Muscle layer of duodenum (tissue), 2 donors: Measurements from ENCODE around the gene S100A6.
"Not testable (repeated sequence)": the region's sequence is repeated elsewhere in the genome, so short reads cannot be mapped to it uniquely, and the experiment has no call there.

Experiments
- H3K27ac ChIP-seq: one replicate; pipeline ENCODE4 v1.7.0; 2013; ENCODE audit warnings: mild to moderate bottlenecking, low read length
- H3K27me3 ChIP-seq: one replicate; pipeline ENCODE4 v1.7.0; 2013; ENCODE audit warnings: low read depth, mild to moderate bottlenecking, control low read depth, low read length
- H3K36me3 ChIP-seq, 2 donors: one replicate each; pipeline ENCODE4 v1.7.0; 2013; ENCODE audit warnings: low read length in 2 of 2, control low read depth in 1 of 2, mild to moderate bottlenecking in 1 of 2; ENCODE audit not compliant: insufficient read depth in 2 of 2, control insufficient read depth in 1 of 2
- H3K4me1 ChIP-seq, 2 donors: one replicate each; pipeline ENCODE4 v1.7.0; 2013; ENCODE audit warnings: low read length in 2 of 2, mild to moderate bottlenecking in 2 of 2, control low read depth in 1 of 2, moderate library complexity in 1 of 2; ENCODE audit not compliant: insufficient read depth in 2 of 2, control insufficient read depth in 1 of 2
- H3K4me3 ChIP-seq, 2 donors: one replicate each; pipeline ENCODE4 v1.7.0; 2013; ENCODE audit warnings: low read length in 2 of 2, low read depth in 1 of 2, mild to moderate bottlenecking in 1 of 2
- H3K9me3 ChIP-seq, 2 donors: one replicate each; pipeline ENCODE4 v1.7.0; 2013; ENCODE audit warnings: low read length in 2 of 2, control low read depth in 1 of 2, mild to moderate bottlenecking in 1 of 2; ENCODE audit not compliant: control insufficient read depth in 1 of 2
- donor health status: healthy.

S100A6 gene

DNA sequence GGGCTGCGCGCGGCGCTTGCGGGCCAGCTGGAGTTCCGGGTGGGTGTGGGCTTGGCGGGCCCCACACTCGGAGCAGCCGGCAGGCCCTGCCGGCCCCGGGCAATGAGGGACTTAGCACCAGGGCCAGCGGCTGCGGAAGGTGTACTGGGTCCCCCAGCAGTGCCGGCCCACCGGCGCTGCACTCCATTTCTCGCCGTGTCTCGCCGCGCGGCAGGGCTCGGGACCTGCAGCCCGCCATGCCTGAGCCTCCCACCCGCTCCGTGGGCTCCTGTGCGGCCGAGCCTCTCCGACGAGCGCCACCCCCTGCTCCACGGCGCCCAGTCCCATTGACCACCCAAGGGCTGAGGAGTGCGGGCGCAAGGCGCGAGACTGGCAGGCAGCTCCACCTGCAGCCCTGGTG, 14.0 kb downstream of the S100A6 start:
- H3K9me3 ChIP-seq, H3K36me3 ChIP-seq, H3K27me3 ChIP-seq, H3K4me1 ChIP-seq, H3K27ac ChIP-seq, H3K4me3 ChIP-seq: not testable (repeated sequence)

GRCh38 chr1:153520818-153521476, 14.8 kb downstream of the S100A6 start:
- Histone ChIP-seq H3K4me1 (no peaks in the 10 kb centered on the region), H3K4me3 (no peak overlapping the region), H3K36me3 (no peaks in the 10 kb centered on the region), H3K27me3 (no peaks in the 10 kb centered on the region), H3K9me3 (no peaks in the 10 kb centered on the region), H3K27ac (peak overlapping the region; percentile 45)

DNA sequence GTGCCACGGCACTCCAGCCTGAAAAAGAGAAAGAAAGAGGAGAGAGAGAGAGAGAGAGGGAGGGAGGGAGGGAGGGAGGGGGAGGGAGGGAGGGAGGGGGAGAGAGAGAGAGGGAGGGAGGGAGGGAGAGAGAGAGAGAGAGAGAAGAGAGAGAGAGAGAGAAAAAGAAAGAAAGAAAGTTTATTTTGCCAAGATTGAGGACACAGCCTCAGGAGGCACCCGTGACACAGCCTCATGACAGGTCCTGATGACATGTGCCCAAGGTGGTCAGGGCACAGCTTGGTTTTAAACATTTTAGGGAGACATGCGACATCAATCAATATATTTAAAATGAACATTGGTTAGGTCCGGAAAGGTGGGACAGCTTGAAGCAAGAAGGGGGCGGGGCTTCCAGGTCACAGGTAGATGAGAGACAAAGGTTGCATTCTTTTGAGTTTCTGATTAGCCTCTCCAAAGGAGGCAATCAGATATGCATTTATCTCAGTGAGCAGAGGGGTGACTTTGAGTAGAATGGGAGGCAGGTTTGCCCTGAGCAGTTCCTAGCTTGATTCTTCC, 15.6 kb downstream of the S100A6 start:
- not testable (repeated sequence) for H3K9me3 ChIP-seq, H3K36me3 ChIP-seq, H3K4me1 ChIP-seq, H3K27me3 ChIP-seq, H3K4me3 ChIP-seq
- H3K27ac ChIP-seq, result peak overlapping the region; percentile 45

GRCh38 chr1:153519242-153519641, 16.5 kb downstream of the S100A6 start:
- no peaks in the 10 kb centered on the region for H3K27me3 ChIP-seq
- H3K4me3 ChIP-seq, result no peak overlapping the region
- H3K9me3 ChIP-seq, result no peaks in the 10 kb centered on the region
- no peak overlapping the region for H3K27ac ChIP-seq
- H3K36me3 ChIP-seq, result no peaks in the 10 kb centered on the region
- H3K4me1 ChIP-seq, result no peaks in the 10 kb centered on the region

DNA sequence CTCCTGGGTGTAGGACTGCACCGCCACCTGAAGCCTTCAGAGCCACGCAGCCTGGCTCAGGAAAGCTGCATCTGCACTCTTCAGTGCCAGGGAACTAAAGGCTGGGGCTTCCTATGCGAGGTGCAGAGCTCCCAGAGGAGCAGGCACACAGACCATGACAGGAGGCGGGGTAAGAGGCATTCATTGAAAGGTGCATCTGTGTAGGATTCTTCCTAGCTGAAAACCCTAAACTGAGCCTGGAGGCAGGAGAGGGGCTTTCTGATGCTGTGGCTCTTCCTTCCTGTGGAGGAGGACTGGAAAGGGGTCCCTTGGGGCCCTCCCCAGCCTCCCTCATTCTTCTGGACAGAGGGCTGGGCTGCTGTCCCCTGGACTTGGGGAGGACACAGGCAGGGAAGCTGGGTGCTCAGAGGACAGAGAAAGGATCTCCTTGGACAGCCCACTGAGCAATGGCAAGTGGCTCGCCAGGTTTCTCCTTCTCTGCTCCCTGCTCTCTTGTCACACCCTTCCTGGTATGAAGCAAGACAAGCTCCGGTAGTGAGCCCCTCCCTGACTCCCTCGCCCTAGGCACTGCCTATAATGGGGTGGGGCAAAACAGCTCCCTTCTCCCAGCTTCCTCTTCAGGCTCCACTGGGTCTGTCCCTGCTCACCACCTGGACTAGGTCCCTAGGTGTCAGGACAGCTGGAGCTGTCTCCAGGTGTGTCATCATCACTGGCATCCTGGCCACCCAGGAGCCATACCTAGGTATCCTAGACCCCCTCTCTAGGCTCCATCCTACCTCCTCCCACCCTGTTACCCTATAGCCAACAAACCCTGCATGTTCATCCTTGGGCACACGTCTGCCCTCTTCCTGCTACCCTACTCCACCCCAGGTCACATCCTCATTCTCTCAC, 20.0 kb downstream of the S100A6 start:
- peak overlapping the region; percentile 84 for H3K27ac ChIP-seq
- H3K4me1 ChIP-seq, result no peaks in the 10 kb centered on the region
- no peaks in the 10 kb centered on the region for H3K36me3 ChIP-seq
- H3K9me3 ChIP-seq, result no peaks in the 10 kb centered on the region
- no peaks in the 10 kb centered on the region for H3K27me3 ChIP-seq
- no peak overlapping the region for H3K4me3 ChIP-seq

- Histone ChIP-seq H3K27ac (no peak overlapping the region), H3K36me3 (no peaks in the 10 kb centered on the region), H3K4me3 (no peak overlapping the region), H3K4me1 (no peaks in the 10 kb centered on the region), H3K27me3 (no peaks in the 10 kb centered on the region), H3K9me3 (no peaks in the 10 kb centered on the region)
Measured at GRCh38 chr1:153513666-153514065, 22.1 kb downstream of the S100A6 start.

DNA sequence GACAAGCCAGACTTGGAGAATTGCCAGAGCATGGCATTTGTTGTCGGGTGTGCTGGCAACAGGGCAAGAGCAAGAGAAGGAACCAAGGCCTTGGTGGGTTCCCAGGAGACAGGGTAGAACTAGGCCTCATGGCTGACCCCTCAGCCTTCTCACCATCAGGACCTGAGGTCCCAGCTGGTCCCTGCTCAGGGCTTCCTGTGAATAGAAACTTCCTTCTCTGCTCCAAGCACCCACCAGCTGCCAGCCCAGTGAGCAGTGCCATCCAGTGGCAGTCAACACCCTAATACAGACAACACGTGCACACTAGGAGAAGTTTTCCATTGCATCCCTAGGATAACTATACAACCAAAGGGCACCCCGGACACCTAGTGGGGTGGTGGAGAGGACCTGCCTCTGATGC, 22.8 kb downstream of the S100A6 start:
- no peak overlapping the region for H3K4me3 ChIP-seq
- H3K27me3 ChIP-seq, result no peaks in the 10 kb centered on the region
- H3K36me3 ChIP-seq, result no peaks in the 10 kb centered on the region
- no peak overlapping the region for H3K27ac ChIP-seq
- no peaks in the 10 kb centered on the region for H3K4me1 ChIP-seq
- H3K9me3 ChIP-seq, result no peaks in the 10 kb centered on the region

DNA sequence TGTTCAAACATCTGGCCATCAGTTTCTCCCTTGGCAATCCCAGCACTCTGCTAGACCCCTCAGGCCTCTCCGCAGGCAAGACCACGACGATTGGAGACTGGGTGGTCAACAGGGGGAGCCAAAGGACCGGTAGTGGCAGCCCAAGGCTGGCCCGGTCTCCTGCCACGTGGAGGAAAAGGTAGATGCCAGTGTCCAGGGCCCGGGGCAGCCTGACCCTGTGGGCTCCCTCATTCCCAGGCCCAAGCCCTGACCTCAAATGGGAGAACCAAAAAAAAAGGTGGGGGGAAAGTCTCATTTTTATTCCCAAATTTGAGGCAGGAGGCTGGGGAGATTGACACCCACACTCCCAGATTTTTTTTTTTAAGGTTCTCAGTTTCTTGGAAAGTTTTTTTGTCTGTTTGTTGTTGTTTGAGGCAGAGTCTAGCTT, 24.8 kb downstream of the S100A6 start:
- H3K4me3 ChIP-seq, result no peak overlapping the region

DNA sequence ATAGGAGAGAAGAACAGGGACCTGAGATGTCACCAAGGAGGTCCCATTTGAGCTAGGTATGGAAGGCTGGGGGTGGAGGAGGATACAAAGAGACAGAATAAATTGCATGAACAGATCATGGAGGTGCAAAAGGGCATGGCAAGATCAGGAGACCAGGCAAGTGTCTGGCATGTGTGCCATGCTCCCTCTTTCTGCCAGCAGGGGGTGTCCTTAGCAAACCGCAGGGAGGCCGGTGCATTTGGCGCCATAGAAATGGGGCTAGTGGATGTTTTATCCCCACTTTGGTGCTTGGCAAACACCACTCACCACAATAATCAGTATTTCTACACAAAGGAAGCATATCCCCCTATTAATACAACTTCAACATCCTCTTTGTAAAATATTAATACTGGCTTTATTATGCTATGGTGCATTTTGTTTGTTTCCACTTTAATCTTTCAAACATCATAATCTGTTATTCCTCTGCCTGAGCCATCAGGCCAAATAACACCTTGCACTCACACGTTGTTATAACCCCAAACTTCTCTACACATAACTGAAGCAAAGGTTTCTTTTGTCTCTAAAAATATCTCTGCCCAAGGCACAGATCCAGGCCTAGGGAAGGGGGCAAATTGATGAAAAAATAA, 25.9 kb downstream of the S100A6 start:
- Histone ChIP-seq H3K4me3 (no peak overlapping the region), H3K4me1 (peaks cover 13 to 17% of the 10 kb centered on the region in 2 donors), H3K27me3 (no peaks in the 10 kb centered on the region), H3K27ac (no peak overlapping the region), H3K9me3 (no peaks in the 10 kb centered on the region), H3K36me3 (no peaks in the 10 kb centered on the region)

More for the DNA sequence above, 24.8 kb downstream of the S100A6 start:
- no peaks in the 10 kb centered on the region for H3K27me3 ChIP-seq
- no peaks in the 10 kb centered on the region for H3K36me3 ChIP-seq
- no peaks in the 10 kb centered on the region for H3K9me3 ChIP-seq
- H3K27ac ChIP-seq, result no peak overlapping the region
- peaks cover 13 to 16% of the 10 kb centered on the region in 2 donors for H3K4me1 ChIP-seq

DNA sequence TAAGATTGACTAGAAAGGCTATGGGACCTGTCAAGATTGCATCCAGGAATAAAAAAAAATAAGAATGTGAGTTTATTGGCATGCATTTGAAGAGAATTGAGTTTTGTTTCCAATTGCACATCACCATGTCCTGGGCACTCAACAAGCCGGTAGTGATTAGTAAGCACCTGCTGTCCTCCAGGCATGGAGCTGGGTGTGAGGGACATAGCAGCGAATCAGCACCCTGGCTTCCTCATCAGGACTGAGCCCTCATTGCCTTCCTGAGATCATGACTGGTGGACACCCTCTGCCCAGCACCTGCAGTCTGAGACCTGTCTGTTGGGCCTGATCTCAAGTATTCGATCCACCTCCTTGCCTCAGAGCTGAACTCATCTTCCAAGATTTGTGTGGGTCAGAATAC, 26.8 kb downstream of the S100A6 start:
- Histone ChIP-seq H3K4me1 (peaks cover 13 to 17% of the 10 kb centered on the region in 2 donors), H3K36me3 (no peaks in the 10 kb centered on the region), H3K27me3 (no peaks in the 10 kb centered on the region), H3K9me3 (no peaks in the 10 kb centered on the region), H3K27ac (no peak overlapping the region), H3K4me3 (no peak overlapping the region)

DNA sequence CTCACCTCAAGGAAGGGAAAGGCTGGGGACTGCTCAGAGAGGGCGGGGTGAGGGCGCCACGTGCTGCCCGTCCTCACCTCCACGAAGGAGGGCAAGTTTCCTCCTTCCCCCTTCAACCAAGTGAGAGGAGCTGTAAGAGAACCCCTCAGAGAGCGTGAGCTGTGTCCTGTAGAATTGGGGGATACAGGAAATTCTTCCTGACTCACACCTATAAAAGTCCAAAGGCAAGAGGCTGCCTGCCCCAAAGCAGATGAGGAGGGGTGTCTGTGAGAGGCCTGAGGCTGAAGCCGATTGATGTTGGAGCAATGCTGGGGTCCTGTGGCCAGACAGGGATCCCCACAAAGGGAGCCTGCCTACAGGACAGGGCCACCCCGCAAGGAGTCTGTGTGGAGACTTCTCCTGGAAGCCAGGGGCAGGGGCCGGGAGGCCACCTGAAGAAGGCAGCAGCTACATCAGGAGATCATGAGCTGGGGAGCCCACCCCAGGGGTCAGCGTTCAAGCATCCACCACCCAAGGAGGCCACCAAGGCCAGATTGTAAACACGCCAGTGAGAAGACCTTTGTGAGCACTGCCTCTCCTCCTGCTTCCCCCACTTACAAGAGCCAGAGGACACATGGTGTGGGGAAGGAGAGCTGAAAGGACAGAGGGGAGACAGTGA, 27.7 kb downstream of the S100A6 start:
- H3K4me3 ChIP-seq, result no peak overlapping the region
- peak overlapping the region; percentile 63 for H3K27ac ChIP-seq

More for the DNA sequence above, 27.7 kb downstream of the S100A6 start:
- Histone ChIP-seq H3K9me3 (no peaks in the 10 kb centered on the region), H3K27me3 (no peaks in the 10 kb centered on the region), H3K36me3 (no peaks in the 10 kb centered on the region), H3K4me1 (peaks cover 13 to 17% of the 10 kb centered on the region in 2 donors)
